ENCODE results near the gene SFTPD.

- TF ChIP-seq AKNA (CRISPR knock-in tag; IDR thresholded peaks at IDR 0.05; ENCODE audit: borderline replicate concordance) (no peak), HDAC6 (IDR thresholded peaks at IDR 0.05; ENCODE audit: low read depth, low read length) (no peak), MYPOP (CRISPR knock-in tag; IDR thresholded peaks at IDR 0.05) (no peak), PPARG (CRISPR knock-in tag; conservative IDR thresholded peaks at IDR 0.05) (no peak), ZBTB21 (CRISPR knock-in tag; IDR thresholded peaks at IDR 0.05) (no peak), JUN (CRISPR knock-in tag; IDR thresholded peaks at IDR 0.05) (no peak)
These were observed 22.9 kb downstream of the SFTPD start for GRCh38 chr10:79926037-79926436.
